CD4-positive, alpha-beta T cell treated with Interleukin-6 at 100 ng/mL for 8 hours (primary cell): ENCODE results near the gene ARMH4.
"Not testable (repeated sequence)": the region's sequence is repeated elsewhere in the genome, so short reads cannot be mapped to it uniquely, and the experiment has no call there.

Source experiments
- DNase-seq: peaks from one replicate; pipeline ENCODE4 v3.0.0-alpha.2; 2020; ENCODE audit warnings: mixed read lengths, low spot score

The ARMH4 gene

GRCh38 chr14:58146399-58146798 lies 5.6 kb downstream of the ARMH4 start:
- DNase-seq = no peak

GRCh38 chr14:58145936-58146335 lies 6.1 kb downstream of the ARMH4 start:
- DNase-seq = no peak

- no peak for DNase-seq
These were observed 8.9 kb downstream of the ARMH4 start for GRCh38 chr14:58143106-58143505.

DNA sequence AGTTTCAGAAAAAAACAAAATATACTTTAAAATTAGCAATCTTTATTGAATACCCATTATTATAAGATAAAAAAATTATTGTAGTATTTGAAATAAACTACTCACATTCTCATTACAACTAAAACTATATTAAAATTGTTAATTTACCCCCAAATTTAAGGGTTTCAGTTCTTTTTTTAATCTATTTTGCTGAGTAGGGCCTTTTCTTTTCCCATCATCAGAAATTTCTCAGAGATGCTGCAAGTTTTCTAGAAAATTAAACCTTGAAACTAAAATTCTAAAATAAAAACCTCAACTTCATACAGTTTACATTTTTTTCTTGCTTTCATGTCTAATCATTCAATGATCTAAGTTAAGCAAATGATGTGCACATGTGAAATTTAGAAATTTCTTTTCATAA lies 10.1 kb downstream of the ARMH4 start:
- no peak for DNase-seq

DNA sequence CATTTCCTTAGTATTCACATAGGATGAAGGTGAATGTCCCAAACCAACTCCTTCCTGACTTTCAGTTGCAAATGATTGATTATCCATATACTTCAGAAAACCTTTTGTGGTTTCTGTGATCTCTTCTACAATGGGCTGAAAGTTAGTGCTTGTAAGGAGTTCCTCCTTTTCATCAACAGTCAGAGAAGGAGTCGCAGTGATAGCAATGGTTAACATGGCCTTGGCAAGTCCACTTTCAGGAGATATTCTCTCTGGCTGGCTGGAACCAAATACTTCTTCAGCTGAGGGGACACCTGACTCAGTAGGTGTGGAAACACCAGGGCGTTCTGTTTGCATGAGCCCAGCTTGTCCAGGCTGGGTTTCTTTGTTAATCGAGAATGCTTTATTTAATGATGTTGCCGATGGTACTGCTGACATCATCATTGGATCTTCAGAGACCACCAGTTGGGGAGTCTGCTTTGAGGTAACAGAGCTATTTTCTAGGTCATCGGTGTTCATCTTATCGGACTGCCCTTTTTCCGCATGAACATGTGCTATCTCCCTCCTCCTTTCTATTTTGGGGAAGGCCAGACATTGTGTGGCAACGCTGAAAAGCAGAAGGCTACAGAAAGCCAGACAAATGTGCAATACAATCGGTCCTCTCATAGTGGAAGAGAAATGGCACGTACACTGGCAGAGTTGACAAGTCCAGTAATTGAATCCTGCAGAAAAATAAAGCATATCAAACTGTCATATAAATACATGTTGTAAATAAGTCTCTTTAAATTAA lies 13.1 kb downstream of the ARMH4 start:
- no peak for DNase-seq

DNA sequence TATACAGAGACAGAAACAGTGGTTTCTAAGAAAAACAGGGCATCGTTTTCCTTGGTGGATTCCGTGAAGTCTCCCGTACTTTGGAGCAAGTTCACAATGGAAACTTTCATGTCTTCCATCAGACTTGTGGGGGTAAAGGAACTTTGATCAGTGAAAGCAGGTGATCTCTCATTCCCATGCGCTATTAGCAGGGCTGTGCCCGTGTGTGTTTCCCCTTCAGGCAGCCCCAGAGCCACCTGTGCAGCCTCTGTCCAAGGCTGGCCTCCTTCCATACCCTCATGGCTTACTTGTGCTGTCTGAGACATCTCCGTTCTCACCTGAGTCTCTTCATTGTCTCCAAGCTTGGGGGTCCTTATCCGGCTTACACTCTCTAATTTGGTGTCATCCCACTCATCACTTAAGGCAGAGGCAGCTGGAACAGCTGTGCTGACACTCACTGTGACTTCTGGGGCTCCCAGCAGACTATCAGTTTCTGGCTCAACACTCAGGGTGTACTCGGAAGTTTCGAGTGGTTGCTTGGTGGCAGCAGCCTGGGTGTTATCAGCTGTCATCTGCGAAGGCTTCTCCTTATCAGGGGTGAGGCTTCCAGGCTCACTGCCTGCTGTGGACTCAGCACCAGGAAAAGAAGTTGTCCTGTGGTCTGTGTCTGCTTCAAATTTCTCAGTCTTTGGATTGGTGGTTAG lies 13.8 kb downstream of the ARMH4 start:
- DNase-seq = no peak

DNA sequence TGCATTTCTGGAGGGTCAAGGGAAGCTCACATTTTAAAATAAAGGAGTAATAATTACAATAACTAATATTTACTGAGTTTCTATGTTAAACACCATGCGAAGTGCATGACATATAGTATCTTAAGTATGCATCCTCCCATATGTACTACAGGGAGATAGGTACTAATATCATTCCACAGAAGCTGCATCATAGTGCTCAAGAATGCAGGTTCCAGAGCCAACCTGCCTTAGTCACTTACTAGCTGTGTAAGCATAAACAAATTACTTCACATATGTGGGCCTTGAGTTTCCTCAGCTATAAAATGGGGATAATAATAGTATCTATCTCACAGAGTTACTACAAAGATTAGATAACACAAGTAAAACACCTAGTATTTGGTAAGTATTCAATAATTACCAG lies 18.3 kb downstream of the ARMH4 start:
- DNase-seq = no peak

DNA sequence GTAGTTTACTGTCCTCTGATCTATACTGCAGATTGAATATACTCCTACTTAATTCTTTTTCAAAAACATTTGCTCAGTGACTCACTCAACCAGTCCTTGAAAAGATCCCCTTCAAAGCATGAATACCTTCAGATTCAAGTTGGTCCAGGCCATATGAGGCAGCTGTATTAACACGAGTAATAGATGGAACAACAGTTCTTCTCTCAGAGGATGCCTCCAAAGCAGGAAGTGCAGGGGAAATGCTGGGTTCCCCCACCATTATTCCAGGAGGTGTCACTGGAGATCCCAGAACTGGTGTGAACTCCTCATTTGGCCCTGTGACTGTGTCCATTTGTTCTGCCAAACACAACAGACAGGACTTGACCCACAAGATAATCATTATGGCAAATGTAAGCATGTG lies 20.6 kb downstream of the ARMH4 start:
- DNase-seq = no peak

DNA sequence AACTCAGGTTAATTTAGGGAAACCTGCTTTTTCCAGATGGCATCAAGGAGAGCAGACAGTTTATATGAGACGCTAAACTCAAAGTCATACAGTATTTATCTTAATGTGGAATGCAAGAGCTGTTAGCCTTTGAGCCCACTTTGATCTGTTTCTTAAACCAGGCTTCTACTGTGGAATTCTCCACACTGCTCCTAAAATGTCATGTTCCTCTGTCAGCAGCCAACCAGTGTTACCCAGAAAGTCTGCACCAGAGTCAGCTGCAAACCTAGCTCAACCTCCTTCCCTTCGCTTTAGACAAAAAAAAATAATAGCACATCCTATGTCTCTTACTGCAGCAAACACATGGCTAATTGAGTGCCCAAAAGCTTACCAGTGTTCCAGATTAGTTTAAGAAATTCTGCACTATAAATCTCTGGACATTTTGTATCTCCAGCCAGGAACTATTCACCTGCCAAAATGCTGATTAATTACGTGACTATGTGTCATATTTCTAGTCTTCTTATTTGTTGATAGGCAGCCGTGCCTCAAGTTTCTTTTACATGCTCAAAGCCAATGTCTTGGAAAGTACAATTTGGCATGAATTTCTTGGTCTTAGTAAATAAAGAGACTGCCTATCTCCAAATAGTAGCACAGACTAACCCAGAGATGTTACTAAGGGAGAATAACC lies 21.8 kb downstream of the ARMH4 start:
- DNase-seq = no peak

DNA sequence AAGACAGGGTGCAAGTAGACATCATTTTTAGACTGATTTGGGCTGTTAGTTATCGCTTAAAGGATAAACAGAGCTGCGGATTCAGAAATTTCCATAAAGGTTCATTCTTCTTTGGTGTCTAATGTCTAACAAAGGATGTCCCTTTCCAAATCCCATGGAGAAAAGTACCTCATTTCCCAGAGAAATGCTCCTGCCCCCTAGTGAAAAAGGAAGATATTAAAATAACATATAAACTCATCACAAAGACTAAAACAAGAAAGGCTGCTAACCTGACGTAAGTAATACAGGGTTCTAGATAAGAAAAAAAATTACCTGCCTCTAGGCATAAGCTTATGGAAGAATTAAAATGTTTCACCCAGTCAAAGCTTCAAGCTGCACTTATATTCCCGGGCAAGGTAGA lies 22.8 kb downstream of the ARMH4 start:
- DNase-seq = no peak

- DNase-seq = no peak
These were observed 23.6 kb downstream of the ARMH4 start for GRCh38 chr14:58128416-58128815.

DNA sequence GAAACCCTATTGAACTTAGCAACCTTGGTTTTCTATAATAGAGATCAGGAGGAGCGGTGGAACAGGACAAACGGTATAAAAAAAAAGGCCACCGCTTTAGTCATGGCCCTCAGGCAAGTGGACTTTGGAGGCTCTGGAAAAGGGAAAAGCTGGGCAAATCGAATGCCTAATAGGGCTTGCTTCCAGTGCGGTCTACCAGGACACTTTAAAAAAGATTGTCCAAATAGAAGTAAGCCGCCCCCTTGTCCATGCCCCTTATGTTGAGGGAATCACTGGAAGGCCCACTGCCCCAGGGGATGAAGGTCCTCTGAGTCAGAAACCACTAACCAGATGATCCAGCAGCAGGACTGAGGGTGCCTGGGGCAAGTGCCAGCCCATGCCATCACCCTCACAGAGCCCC lies 29.5 kb downstream of the ARMH4 start:
- DNase-seq = not testable (repeated sequence)

GRCh38 chr14:58121530-58122186 lies 30.4 kb downstream of the ARMH4 start:
- DNase-seq = no peak

GRCh38 chr14:58119381-58119780 lies 32.6 kb downstream of the ARMH4 start:
- no peak for DNase-seq

GRCh38 chr14:58118097-58118815 lies 33.8 kb downstream of the ARMH4 start:
- DNase-seq = no peak

- DNase-seq = no peak
These were observed 42.3 kb downstream of the ARMH4 start for GRCh38 chr14:58109744-58110143.

GRCh38 chr14:58108717-58109116 lies 43.3 kb downstream of the ARMH4 start:
- no peak for DNase-seq

- peak; percentile 17 for DNase-seq
These were observed 44.0 kb downstream of the ARMH4 start for GRCh38 chr14:58107947-58108552.

DNA sequence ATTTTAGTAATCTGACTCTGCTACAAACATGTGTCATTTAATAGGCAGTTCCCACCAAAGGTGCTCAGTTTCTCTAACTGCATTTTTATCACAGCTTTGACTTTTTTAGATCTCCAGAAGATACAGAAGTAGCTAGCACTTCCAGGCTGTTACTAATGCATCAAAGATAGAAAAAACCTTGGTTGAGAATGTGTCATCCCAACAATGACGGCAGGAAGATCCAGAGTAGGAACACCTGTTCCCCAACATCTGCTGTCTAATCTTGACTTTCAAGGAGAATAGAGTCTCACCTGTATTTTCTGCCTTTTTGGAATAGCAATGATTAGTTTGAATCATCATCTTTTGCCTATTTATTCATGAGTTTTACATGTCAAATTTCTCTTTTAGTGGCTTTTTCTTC lies 45.0 kb downstream of the ARMH4 start:
- no peak for DNase-seq

DNA sequence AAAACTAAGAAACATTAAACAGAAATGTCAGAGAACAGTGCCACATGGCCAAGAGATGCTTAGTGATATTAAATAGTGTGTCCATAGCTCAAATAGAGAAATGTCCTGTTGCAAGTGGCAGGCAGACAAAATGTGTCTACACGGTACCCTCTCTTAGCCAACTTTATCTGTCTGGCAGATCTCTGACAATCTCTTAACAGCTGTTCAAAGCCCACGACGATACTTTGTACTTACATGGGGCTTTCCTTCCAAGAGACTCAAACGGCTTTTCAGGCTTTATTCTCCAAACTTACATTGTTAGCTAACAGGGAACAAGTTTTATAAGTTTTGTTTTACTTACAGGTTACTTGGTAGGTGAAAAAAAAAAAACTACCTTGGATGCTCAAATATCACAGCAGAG lies 45.6 kb downstream of the ARMH4 start:
- DNase-seq = no peak

GRCh38 chr14:58104808-58105207 lies 47.2 kb downstream of the ARMH4 start:
- DNase-seq = no peak
